ENCODE results near the gene SKAP2. TPM values are rescaled to one million over a fixed set of nuclear protein-coding genes. Genes with fewer than 3 reads are reported as not detected.

Gene SKAP2
- total and polyA plus RNA-seq, 2 donors (not counting 3 experiments of a cell fraction or from before 2014, with no cell fraction given), result 4.0 to 27.6 TPM

DNA sequence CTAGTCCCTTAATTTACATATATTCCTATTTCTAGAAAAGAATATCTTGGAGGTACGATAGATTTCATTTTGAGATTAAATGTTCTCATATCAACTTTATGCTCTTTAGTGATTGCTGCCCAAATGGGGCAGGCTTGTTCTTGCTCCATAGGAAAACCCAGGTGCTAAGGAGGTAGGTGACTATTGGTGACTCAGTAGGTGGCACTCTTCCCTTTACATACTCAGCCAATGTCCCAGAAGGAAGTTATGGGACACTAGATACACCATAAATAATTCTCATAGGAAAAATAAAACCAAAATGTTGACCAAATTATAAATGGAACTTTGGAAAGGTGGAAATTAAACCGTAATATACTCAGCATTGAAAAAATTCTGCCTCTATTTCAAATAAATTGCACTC lies 4.0 kb downstream of the SKAP2 start:
- no peak for FAIRE-seq
- no peaks in the 10 kb centered on the region for H3K36me3 ChIP-seq (ENCODE audit: control insufficient read depth in 2 of 2, extremely low read depth in 1 of 2, insufficient read depth in 2 of 2, low read length in 2 of 2)
- H3K27ac ChIP-seq (ENCODE audit: insufficient read depth, low read depth, low read length), result no peak overlapping the region
- ChIA-PET CTCF (interaction anchor here (0.9 to 7.8 kb wide), 2 partner anchors 179 to 237 kb away, joined by 5 to 124 read pairs; partner anchors contain the start of gene HOXA1), POLR2A (no interaction called here)
- H3K27me3 ChIP-seq (ENCODE audit: control insufficient read depth in 2 of 2, insufficient read depth in 2 of 2, low read length in 2 of 2), result no peaks in the 10 kb centered on the region
- intact Hi-C loops (cut with micrococcal nuclease), result loop anchor here (5.0 kb wide), 3 partner anchors 413 to 998 kb away; partner anchors contain the start of genes CBX3 and HNRNPA2B1
- no peak for TF ChIP-seq JUN (IDR thresholded peaks at IDR 0.05; ENCODE audit: borderline replicate concordance, insufficient read depth, insufficient read length, low read depth)
- TF ChIP-seq FOS (IDR thresholded peaks at IDR 0.05; ENCODE audit: borderline replicate concordance, insufficient read depth, low read length), result no peak
- TF ChIP-seq, protein P1, sequence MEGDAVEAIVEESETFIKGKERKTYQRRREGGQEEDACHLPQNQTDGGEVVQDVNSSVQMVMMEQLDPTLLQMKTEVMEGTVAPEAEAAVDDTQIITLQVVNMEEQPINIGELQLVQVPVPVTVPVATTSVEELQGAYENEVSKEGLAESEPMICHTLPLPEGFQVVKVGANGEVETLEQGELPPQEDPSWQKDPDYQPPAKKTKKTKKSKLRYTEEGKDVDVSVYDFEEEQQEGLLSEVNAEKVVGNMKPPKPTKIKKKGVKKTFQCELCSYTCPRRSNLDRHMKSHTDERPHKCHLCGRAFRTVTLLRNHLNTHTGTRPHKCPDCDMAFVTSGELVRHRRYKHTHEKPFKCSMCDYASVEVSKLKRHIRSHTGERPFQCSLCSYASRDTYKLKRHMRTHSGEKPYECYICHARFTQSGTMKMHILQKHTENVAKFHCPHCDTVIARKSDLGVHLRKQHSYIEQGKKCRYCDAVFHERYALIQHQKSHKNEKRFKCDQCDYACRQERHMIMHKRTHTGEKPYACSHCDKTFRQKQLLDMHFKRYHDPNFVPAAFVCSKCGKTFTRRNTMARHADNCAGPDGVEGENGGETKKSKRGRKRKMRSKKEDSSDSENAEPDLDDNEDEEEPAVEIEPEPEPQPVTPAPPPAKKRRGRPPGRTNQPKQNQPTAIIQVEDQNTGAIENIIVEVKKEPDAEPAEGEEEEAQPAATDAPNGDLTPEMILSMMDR (IDR thresholded peaks at IDR 0.05; ENCODE audit: extremely low read depth in 1 of 2, insufficient read depth in 1 of 2, low read depth in 1 of 2, low read length in 2 of 2), result no peak
- TF ChIP-seq POLR2A (IDR thresholded peaks at IDR 0.05; ENCODE audit: low read depth, low read length), result no peak
- TF ChIP-seq, protein P2, sequence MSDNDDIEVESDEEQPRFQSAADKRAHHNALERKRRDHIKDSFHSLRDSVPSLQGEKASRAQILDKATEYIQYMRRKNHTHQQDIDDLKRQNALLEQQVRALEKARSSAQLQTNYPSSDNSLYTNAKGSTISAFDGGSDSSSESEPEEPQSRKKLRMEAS (IDR thresholded peaks at IDR 0.05; ENCODE audit: insufficient read depth, insufficient read length), result no peak
- no peak for TF ChIP-seq POLR2AphosphoS5 (IDR thresholded peaks at IDR 0.05; ENCODE audit: insufficient read depth, low read depth, low read length)
- no peak for TF ChIP-seq MYC (IDR thresholded peaks at IDR 0.05; ENCODE audit: low read depth, low read length)
- TF ChIP-seq EZH2 (IDR thresholded peaks at IDR 0.05; ENCODE audit: borderline replicate concordance, low read depth, low read length, severe bottlenecking), result no peak
- TF ChIP-seq GATA2 (IDR thresholded peaks at IDR 0.05; ENCODE audit: insufficient read depth, insufficient read length, low read depth, low read length), result no peak
- no peak overlapping the region for H3K4me3 ChIP-seq (replicated peaks in 1 of 3; ENCODE audit: insufficient read depth in 1 of 3, low read depth in 1 of 3, low read length in 3 of 3)
- H3K9me3 ChIP-seq (replicated peaks; ENCODE audit: control insufficient read depth, insufficient read depth, low read length), result no peaks in the 10 kb centered on the region
- no peak overlapping the region for H3K9ac ChIP-seq (replicated peaks; ENCODE audit: extremely low read depth, insufficient read depth, low read length)
- H3K9me1 ChIP-seq (replicated peaks; ENCODE audit: control insufficient read depth, extremely low read depth, insufficient read depth, low read length), result no peaks in the 10 kb centered on the region
- dilution Hi-C loops (cut with MboI; ENCODE audit: extremely low pct_ligation_motif_present, low sequenced_read_pairs), result no loop called here
- peak; percentile 41 for DNase-seq (ENCODE audit: low read depth, low spot score)
- peaks cover 46% of the 10 kb centered on the region for H3K4me1 ChIP-seq (ENCODE audit: control insufficient read depth, extremely low read depth, insufficient read depth, low read length)
- peaks cover 51% of the 10 kb centered on the region for H3K79me2 ChIP-seq (ENCODE audit: control insufficient read depth, insufficient read depth, low read length)
- no peak overlapping the region for H2AFZ ChIP-seq (ENCODE audit: low read depth, low read length)
- no peaks in the 10 kb centered on the region for H4K20me1 ChIP-seq (replicated peaks; ENCODE audit: control insufficient read depth, extremely low read depth, insufficient read depth, low read length)
- no TSS peak for BruUV-seq (replicated peaks)
- H3K4me2 ChIP-seq (ENCODE audit: insufficient read depth, low read length), result no peak overlapping the region
